OCI-LY1 (cell line): ENCODE results near the gene NCS1.

Experiments
- EZH2 ChIP-seq: fragments of 200-600 bp; sonication (generic), shearing (Covaris generic); IDR thresholded peaks from 2 replicates; pipeline ENCODE4 v1.8.0; 2017; ENCODE audit warnings: borderline replicate concordance, mixed run types, mild to moderate bottlenecking, antibody characterized with exemption, low read length, moderate library complexity, mixed read lengths
- TF ChIP-seq, protein P1 (sequence below): fragments of 200-600 bp; sonication (generic), shearing (Covaris generic); IDR thresholded peaks from 2 replicates; pipeline ENCODE4 v1.5.1; 2017; ENCODE audit warnings: mild to moderate bottlenecking, antibody characterized with exemption, low read length, moderate library complexity, mixed read lengths

DNA sequence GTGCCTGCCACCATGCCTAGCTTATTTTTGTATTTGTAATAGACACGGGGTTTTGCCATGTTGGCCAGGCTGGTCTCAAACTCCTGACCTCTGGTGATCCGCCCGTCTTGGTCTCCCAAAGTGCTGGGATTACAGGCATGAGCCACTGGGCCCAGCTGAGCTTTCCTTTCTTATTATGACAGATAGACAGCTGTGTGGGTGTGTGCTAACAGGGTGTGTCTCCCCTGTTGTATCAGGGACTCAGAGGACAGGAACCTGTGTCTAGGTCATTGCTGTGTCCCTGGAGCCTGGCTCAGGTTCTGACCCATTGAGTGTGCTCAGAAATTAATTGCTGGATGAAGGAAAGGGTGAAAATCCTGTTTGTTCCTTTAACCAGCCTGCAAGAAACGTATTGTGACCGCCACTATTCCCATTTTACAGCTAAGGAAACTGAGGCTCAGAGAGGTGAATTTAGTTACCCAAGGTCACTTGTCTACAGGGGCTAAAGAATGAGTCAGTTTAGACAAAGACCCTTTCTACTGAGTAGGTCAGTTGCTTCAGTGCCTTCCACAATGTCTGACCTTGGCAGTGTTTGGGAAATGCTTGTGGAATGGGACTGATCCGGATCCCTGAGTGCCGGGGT is 16.8 kb downstream of the NCS1 start:
- TF ChIP-seq, protein P1, sequence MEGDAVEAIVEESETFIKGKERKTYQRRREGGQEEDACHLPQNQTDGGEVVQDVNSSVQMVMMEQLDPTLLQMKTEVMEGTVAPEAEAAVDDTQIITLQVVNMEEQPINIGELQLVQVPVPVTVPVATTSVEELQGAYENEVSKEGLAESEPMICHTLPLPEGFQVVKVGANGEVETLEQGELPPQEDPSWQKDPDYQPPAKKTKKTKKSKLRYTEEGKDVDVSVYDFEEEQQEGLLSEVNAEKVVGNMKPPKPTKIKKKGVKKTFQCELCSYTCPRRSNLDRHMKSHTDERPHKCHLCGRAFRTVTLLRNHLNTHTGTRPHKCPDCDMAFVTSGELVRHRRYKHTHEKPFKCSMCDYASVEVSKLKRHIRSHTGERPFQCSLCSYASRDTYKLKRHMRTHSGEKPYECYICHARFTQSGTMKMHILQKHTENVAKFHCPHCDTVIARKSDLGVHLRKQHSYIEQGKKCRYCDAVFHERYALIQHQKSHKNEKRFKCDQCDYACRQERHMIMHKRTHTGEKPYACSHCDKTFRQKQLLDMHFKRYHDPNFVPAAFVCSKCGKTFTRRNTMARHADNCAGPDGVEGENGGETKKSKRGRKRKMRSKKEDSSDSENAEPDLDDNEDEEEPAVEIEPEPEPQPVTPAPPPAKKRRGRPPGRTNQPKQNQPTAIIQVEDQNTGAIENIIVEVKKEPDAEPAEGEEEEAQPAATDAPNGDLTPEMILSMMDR: no peak
- TF ChIP-seq EZH2: no peak
